ENCODE data around the gene CALCOCO2. TPM values are rescaled to one million over a fixed set of nuclear protein-coding genes. Genes with fewer than 3 reads are reported as not detected.
A peak's percentile ranks its signal among the peaks of the same experiment; 100 is the strongest.
"Not testable (repeated sequence)": the region's sequence is repeated elsewhere in the genome, so short reads cannot be mapped to it uniquely, and the experiment has no call there.

The CALCOCO2 gene
- total RNA-seq, 1 experiment from 2014 or later = 38.5 TPM

DNA sequence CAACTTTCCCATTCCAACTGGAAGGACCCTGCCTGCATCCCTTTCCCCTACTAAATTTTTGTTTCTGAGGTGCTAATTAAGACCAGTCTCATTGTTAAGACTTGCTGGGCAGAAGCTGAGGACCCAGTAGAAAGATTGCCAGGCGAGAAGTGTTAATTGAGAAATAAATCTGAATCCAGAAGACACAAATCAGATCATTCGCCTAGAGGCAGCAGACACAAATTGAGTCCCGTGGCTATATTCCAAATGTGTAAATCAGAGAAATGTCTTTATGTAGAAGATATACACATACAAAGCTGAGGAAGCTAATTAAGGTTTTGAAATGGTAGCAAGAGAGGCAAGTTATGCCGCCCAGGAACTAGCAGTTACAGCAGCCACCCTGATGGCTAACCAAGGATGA lies 29.6 kb downstream of the CALCOCO2 start:
- in situ Hi-C loops (cut with HindIII; ENCODE audit: low pct_unique_long_range_greater_than_20kb, low sequenced_read_pairs) = no loop called here

DNA sequence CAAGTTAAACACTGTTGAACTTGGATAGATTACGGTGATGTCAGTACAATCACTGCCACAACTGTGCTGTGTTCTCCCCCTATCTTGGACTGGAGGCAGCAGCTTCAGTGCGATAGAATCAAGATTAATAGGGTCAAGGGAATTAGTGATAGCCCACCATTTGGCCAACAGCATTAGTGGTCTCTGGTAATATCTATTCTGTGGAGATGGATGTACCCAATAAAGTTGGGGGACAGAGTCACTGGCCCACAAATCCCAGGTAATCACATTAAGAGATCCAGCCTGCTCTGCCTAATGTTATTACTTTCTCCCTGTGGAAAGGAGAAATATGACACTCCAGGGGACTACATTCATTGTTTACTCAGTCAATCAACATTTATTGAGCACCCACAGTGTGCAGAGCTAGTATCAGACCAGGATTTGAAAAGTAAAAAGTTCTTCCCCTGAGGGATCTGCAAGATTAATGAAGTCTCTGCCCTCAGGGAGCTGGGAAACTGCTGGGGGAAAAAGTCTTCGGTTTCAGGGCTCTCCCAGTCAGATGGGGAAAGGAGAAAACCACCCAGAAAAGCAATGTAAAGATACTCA lies 38.2 kb downstream of the CALCOCO2 start:
- in situ Hi-C loops (cut with HindIII; ENCODE audit: low pct_unique_long_range_greater_than_20kb, low sequenced_read_pairs) = no loop called here
- DNase-seq (ENCODE audit: low read depth) = no peak

More for the DNA sequence above, 29.6 kb downstream of the CALCOCO2 start:
- DNase-seq (ENCODE audit: low read depth) = no peak

DNA sequence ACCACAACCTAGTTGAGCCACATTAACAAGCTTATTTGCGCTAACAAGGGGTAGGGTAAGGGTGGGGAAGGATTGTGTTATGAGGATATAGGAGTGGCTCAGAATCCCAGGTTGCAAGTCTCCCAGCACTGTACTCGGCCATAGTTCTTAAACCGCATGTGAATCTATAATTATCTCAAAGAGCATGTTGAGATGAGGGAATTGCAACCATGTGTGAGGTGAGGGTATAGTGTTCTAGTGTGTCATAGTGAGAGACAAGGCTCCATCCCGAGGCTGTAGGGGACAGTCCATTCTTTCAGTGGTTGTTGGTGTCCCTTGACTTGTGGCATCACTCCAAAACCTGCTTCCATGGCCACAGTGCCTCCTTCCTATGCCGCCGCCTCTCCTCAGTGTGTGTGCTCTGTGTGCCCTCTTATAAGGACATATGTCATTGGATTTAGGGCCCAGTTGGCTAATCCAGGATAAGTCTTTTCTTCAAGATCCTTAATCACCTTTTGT lies 39.0 kb downstream of the CALCOCO2 start:
- in situ Hi-C loops (cut with HindIII; ENCODE audit: low pct_unique_long_range_greater_than_20kb, low sequenced_read_pairs) = no loop called here

DNA sequence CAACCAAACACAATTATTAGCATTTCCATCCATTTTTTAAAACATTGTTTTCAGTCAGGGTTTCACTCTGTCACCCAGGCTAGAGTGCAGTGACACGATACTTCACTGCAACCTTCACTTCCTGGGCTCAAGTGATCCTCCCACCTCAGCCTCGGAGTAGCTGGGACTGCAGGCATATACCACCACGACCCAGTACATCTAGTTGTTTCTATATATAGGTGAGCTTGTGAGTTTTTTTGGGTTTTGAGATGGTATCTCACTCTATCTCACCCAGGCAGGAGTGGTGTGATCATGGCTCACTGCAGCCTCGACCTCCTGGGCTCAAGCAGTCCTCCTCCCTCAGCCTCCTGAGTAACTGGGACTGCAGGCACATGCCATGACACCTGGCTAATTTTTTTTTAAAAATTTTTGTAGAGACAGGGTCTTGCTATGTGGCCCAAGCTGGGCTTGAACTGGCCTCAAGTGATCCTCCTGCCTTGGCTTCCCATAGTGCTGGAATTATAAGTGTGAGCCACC lies 40.3 kb downstream of the CALCOCO2 start:
- no peak for DNase-seq (ENCODE audit: low read depth)
- in situ Hi-C loops (cut with HindIII; ENCODE audit: low pct_unique_long_range_greater_than_20kb, low sequenced_read_pairs) = no loop called here

More for the DNA sequence above, 39.0 kb downstream of the CALCOCO2 start:
- DNase-seq (ENCODE audit: low read depth) = no peak

DNA sequence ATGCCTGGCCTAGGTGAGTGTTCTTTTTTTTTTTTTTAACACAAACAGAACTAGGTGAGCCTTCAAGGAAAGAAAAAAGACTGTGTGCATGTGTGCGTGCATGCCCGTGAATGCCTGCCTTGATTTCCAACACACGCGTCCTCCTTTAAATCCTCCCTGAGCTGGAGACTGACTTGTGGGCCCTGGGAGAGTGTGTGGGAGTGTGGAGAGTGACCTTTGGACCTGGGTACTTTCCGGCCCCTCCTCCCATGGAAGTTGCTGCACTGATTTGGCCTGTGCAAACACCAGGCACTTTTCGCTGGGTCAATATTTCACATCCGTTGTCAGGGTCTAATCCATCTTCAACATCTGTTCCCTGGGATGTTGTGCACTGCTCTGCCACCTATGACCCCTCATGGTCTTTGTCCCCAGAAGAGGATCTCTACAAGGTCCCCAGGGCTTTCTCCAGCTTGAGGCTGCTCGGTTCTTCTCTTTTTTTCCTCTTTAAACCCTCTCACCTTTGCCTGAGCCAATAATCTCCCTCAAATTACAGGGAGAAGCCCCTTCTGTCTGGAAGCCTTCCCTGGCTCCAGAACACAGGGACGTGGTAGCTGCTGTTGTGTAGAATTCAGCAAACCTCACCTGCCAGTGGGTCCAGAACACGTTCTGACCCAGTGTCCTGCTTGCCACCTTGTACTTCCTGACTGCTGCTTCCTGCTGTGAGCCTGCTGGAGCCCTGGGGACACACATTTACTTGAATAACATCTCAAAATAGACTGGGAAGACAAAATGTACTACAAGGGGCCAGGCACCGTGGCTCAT lies 40.9 kb downstream of the CALCOCO2 start:
- in situ Hi-C loops (cut with HindIII; ENCODE audit: low pct_unique_long_range_greater_than_20kb, low sequenced_read_pairs) = no loop called here

DNA sequence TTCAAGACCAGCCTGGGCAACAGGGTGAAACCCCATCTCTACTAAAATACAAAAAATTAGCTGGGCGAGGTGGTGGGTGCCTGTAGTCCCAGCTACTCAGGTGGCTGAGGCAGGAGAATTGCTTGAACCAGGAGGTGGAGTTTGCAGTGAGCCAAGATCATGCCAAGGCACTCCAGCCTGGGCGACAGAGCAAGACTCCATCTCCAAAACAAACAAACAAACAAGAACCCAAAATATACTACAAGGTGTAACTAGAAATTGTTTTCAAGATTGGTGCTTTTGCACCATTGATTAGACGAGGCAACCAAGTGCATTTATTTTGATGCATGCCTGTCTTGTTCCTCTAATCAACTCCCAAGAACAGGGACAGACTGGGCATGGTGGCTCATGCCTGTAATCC lies 41.6 kb downstream of the CALCOCO2 start:
- in situ Hi-C loops (cut with HindIII; ENCODE audit: low pct_unique_long_range_greater_than_20kb, low sequenced_read_pairs); DNase-seq (ENCODE audit: low read depth): not testable (repeated sequence)

More for the DNA sequence above, 40.9 kb downstream of the CALCOCO2 start:
- no peak for DNase-seq (ENCODE audit: low read depth)

DNA sequence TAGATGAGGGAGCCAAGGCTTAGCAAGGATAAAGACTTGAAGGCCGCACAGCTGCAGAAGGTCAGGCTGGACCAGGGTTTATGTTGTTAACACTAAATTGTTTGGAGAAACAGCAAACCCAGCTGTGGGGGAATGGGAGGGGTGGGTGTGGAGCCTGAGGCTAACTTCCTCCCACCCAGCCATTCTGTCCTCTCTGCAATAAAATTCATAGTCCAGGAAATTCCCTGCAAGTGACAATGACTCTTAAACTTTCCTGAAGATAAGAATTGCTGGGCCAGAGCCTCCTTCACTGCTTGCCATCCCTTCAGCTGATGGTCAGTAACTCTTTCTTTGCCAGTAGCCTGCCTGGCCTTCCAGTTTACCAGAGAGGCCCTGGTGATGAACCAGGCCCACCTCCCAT lies 42.4 kb downstream of the CALCOCO2 start:
- DNase-seq (ENCODE audit: low read depth) = no peak
- in situ Hi-C loops (cut with HindIII; ENCODE audit: low pct_unique_long_range_greater_than_20kb, low sequenced_read_pairs) = no loop called here

DNA sequence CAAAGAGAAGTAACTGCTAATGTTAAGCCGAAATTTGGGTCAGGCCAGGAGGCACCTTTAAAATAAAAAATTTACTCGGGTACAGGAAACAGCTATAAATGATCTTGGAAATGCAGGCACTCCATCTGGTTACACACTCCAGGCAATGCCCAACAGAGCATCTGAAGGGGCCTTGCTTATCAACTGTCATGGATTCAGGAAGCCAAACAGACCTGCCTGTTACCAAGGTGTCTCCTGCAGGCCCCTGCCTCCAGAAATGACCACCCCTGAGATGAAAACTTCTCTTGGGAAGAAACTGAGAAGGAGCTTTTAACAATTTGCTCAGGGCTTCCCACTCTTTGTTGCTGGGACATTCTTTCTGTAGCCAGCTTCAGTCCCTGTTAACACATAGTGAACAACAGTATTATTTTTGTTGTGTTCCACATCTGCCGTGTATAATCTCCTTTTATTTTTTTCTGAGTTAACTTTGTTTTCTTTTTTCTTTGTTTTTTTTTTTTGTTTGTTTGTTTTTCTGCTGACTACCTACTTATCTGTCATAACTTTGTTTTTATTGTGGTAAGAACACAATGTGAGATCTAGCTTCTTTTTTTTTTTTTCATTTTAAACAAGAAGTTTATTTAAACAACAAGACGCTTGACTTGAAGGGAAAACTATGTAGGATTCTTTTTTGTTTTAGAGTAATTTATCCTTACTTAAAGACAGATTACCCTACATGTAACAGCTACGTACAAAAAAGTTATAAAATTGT lies 43.0 kb downstream of the CALCOCO2 start:
- in situ Hi-C loops (cut with HindIII; ENCODE audit: low pct_unique_long_range_greater_than_20kb, low sequenced_read_pairs) = no loop called here
- no peak for DNase-seq (ENCODE audit: low read depth)

DNA sequence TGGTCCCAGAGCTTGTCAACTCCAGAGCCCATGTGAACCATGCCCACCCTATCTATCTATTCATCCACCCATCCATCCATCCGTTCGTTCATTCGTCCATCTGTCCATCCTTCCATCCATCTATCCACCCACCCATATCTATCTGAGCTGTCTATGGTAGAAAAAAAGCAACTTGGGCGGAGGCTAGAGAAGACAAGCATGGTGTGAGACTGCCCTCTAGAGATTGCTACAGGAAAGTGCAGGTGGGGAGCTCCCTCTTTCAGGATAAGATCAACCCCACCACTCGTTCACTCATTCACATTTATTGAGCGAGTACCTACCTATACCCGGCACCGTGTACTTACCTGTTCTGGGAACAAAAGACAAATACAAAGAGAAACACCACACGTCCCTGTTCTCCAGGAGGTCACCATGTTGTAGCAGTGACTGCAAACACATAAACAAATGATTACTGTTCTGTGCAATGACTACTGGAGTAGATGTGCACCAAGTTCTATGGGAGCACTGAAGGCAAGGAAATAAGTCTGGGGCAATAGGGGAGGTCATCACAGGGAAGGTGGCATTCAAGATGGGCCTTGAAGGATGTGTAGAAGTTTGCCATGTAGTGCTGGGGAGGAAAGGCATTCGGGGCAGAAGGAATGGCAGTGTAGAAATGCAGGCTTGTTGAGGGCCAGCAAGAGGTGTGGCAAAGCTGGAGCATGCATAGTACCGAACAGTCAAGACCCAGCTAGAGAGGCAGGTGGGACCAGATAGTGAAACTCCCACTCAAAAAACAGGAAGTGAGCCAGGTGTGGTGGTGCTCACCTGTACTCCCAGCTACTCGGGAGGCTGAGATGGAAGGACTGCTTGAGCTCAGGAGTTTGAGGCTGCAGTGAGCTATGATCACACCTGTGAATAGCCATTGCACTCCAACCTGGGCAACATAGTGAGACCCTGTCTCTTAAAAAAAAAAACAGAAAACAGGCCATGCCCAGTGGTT lies 48.4 kb downstream of the CALCOCO2 start:
- in situ Hi-C loops (cut with HindIII; ENCODE audit: low pct_unique_long_range_greater_than_20kb, low sequenced_read_pairs) = no loop called here
- DNase-seq (ENCODE audit: low read depth) = peak; percentile 55

DNA sequence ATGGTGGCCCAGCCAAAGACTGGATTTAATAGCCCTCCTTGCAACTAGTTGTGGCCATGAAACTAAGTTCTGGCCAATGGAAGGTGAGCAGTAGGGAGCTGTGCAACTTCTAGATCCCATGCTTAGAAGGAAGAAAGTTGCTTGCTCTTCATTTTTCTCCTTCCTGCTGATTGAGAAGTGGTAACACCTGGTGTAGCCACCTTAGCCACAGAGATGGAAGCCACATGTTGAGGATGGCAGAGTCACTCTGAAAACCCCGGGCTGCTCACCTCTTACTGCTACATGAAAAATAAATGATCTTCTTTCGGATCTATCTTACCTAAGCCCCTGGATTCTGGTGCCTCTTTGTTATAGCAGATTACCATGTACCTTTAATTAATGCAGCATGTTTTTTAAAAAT lies 51.4 kb downstream of the CALCOCO2 start:
- in situ Hi-C loops (cut with HindIII; ENCODE audit: low pct_unique_long_range_greater_than_20kb, low sequenced_read_pairs) = loop anchor here (10.0 kb wide), 1 partner anchor 67 kb away; the partner anchor contains the start of gene TTLL6
- DNase-seq (ENCODE audit: low read depth) = no peak

DNA sequence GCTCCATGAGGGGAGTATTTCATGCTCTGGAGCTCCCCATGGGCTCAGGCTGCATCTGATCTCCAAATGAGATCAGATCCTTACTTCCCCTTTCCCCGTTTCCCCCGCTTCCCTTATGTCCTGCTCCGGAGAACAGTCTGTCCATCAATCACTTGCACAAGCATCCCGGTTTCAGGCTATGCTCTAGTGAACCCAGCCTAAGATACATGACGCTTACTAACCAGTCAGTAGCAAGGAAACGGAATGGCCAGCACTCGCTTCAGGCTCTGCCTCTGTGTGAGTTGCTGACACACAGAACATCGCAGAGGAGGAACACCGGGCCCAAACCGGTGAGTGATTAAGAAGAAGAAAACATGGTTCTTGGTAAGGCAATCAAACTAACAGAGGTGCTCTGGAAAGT lies 52.3 kb downstream of the CALCOCO2 start:
- in situ Hi-C loops (cut with HindIII; ENCODE audit: low pct_unique_long_range_greater_than_20kb, low sequenced_read_pairs) = loop anchor here (10.0 kb wide), 1 partner anchor 68 kb away; the partner anchor contains the start of gene TTLL6
- DNase-seq (ENCODE audit: low read depth) = peak; percentile 43

DNA sequence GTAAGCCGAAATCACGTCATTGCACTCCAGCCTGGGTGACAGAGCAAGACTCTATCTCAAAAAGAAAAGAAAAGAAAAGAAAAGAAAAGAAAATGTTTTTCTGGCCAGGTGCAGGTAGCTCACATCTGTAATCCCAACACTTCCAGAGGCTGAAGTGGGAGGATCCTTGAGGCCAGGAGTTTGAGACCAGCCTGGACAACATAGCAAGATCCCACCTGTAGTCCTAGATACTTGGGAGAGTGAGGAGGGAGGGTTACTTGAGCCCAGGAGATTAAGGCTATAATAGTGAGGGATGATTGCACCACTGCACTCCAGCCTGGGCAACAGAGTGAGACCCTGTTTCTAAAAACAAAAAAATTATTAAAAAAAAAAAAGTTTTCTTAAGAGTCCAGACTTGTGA lies 59.3 kb downstream of the CALCOCO2 start:
- DNase-seq (ENCODE audit: low read depth) = no peak
- in situ Hi-C loops (cut with HindIII; ENCODE audit: low pct_unique_long_range_greater_than_20kb, low sequenced_read_pairs) = no loop called here

DNA sequence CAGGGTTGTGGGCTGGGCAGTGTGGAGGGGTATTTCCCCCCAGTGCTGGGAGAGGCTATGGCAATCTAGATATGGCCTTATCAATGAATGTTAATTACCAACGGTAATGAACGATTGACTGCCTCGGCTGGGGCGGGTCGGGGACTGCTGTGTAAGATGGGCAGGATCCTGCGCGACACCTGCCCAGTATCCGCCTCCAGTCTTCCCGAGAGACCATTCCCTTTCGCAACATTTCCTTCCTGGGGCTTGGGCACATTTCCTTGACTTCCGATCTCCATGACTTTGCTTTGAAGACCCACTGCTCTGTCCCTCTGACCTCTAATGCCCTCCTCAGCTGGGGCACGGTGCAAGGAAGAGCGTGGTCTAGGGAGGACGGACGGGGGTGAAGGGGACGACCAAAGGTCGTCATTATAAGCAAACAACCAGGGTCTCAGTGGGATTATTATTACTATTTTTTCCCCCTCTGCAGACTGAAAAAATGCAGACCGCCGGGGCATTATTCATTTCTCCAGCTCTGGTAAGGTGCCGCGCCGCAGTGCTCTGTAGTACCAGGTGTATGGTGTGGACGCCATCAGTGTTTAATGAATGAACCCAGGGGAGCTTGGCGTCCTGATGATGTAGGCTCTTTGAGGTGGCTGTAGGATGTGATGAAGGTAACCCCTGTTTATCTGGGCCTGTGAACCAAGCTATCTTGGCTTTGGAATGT lies 62.3 kb downstream of the CALCOCO2 start:
- DNase-seq (ENCODE audit: low read depth) = no peak
- in situ Hi-C loops (cut with HindIII; ENCODE audit: low pct_unique_long_range_greater_than_20kb, low sequenced_read_pairs) = no loop called here

DNA sequence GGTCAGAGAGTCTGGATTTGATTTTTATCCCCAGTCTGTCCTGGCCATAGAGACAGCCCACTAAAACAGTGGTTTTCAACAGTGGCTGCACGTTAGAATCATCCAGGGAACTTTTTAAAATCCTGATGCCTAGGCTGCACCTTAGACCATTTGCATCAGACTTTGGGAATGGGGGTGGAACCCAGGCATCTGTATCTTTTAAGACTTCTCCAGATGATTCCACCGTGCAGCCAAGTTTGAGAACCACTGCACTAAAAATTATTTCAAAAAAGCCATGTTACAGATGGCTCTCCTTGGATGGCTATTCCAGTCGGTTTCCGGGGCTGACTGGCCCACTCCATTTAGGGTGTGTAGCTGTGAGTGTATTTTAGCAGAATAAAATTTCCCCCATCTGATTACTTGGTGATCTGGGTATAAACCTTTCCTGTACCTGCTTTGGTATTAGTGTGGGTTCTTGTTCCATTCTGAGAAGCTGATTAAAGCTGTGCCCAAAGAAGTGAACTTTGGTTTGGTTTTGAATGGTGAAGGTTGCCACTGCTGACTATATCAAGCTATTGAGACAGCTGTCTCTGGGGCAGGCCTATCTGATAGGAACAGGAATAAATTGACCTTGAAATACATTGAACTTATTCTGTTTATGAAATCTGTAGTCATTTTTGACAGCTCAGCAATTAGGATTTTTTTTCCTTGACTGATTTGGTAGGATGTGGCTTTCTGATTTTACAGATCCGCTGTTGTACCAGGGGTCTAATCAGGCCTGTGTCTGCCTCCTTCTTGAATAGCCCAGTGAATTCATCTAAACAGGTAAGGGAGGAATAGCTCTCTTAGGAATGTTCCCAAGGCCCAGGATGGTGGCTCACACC lies 63.0 kb downstream of the CALCOCO2 start:
- in situ Hi-C loops (cut with HindIII; ENCODE audit: low pct_unique_long_range_greater_than_20kb, low sequenced_read_pairs) = no loop called here
- DNase-seq (ENCODE audit: low read depth) = no peak

DNA sequence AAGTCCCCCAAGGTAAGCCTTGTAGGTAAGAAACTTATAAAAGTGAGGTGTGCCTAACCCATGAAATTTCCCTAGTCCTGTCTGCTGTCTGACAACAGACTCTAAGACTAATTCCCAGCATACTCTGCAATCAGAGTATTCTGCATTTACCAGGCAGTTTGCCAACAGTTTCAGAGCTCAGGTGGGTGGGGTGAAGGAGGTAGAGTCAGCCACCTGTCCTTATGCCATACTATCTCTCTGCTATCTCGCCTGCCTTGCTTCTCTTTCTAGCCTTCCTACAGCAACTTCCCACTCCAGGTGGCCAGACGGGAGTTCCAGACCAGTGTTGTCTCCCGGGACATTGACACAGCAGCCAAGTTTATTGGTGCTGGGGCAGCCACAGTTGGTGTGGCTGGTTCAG lies 64.1 kb downstream of the CALCOCO2 start:
- DNase-seq (ENCODE audit: low read depth) = no peak
- in situ Hi-C loops (cut with HindIII; ENCODE audit: low pct_unique_long_range_greater_than_20kb, low sequenced_read_pairs) = no loop called here

DNA sequence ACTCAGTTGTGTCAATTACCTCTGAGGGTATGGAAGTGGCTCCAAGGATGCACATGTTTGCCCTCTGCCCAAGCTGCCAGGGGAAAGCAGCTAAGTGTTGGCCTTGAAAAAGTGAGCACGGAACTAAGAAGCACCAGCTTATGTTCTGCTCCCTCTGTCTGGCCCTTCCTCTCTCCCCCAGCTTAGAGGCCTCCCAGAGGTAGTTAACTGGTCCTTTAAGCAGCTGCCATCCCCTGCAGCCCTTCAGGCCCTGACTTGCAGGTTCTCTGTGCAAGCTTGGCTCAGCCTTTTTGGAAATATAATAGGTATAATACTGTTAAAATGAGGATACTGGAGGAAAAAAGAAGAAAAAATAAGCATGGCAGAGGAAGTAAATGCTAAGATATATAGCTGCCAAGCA lies 70.4 kb downstream of the CALCOCO2 start:
- in situ Hi-C loops (cut with HindIII; ENCODE audit: low pct_unique_long_range_greater_than_20kb, low sequenced_read_pairs) = no loop called here

More for the DNA sequence above, 70.4 kb downstream of the CALCOCO2 start:
- DNase-seq (ENCODE audit: low read depth) = no peak

Measured in Caki2 (cell line).